HEK293 (cell line): ENCODE results near the gene TMTC1.

Source experiments
- CTCF ChIA-PET: fragments of 350-600 bp; formaldehyde crosslinking; extraction: SDS; loops from one replicate; lab custom pipeline; 2021; ENCODE audit warnings: antibody characterized with exemption; lab: Yijun Ruan, JAX
- POLR2A ChIA-PET: fragments of 300-600 bp; formaldehyde crosslinking; extraction: SDS; loops from one replicate; lab custom pipeline; 2020; ENCODE audit warnings: antibody characterized with exemption, inconsistent platforms; lab: Yijun Ruan, JAX
- H3K27ac ChIP-seq: fragments of 200-500 bp; sonication (Bioruptor generic); 2 replicates; pipeline ENCODE4 v1.5.1; 2014; ENCODE audit warnings: low read depth, low read length, control low read depth, inconsistent platforms; ENCODE audit errors: extremely low read depth
- H3K36me3 ChIP-seq, 2 experiments: fragments of 200-500 bp in 1 of 2; sonication (Bioruptor generic) in 1 of 2; 1 replicate in 1 of 2; 2 replicates in 1 of 2; pipeline ENCODE4 v1.5.1; 2014 to 2017; ENCODE audit warnings: inconsistent platforms in 2 of 2, low read length in 2 of 2; ENCODE audit not compliant: control insufficient read depth in 2 of 2, insufficient read depth in 1 of 2
- H3K4me1 ChIP-seq: fragments of 200-500 bp; sonication (Bioruptor generic); 2 replicates; pipeline ENCODE4 v1.5.1; 2014; ENCODE audit warnings: mild to moderate bottlenecking, low read length, inconsistent platforms; ENCODE audit not compliant: control insufficient read depth, insufficient read depth
- H3K4me3 ChIP-seq: 2 replicates; pipeline ENCODE4 v1.5.1; 2011; ENCODE audit warnings: low read depth, mild to moderate bottlenecking, control low read depth, low read length, moderate library complexity
- H3K9me3 ChIP-seq: fragments of 200-500 bp; sonication (Bioruptor generic); 2 replicates; pipeline ENCODE4 v1.5.1; 2014; ENCODE audit warnings: low read depth, low read length, inconsistent platforms; ENCODE audit not compliant: control insufficient read depth, insufficient read depth
- GLIS1 ChIP-seq: fragments of 450-650 bp; formaldehyde crosslinking; IDR thresholded peaks from 2 replicates; pipeline ENCODE4 v1.5.1; 2016; ENCODE audit warnings: missing biosample characterization, missing genetic modification characterization
- IKZF3 ChIP-seq: fragments of 450-650 bp; IDR thresholded peaks from 2 replicates; pipeline ENCODE4 v1.5.0; 2018; ENCODE audit warnings: missing biosample characterization, mild to moderate bottlenecking, missing genetic modification characterization, moderate library complexity
- OVOL3 ChIP-seq: fragments of 450-650 bp; formaldehyde crosslinking; IDR thresholded peaks from 2 replicates; pipeline ENCODE4 v1.5.1; 2016; ENCODE audit warnings: missing biosample characterization, missing genetic modification characterization
- SCRT2 ChIP-seq: fragments of 450-650 bp; formaldehyde crosslinking; IDR thresholded peaks from 2 replicates; pipeline ENCODE4 v1.5.1; 2016; ENCODE audit warnings: missing biosample characterization, missing genetic modification characterization
- ZBTB1 ChIP-seq: fragments of 450-650 bp; formaldehyde crosslinking; IDR thresholded peaks from 2 replicates; pipeline ENCODE4 v1.5.1; 2016; ENCODE audit warnings: missing biosample characterization, missing genetic modification characterization
- ZBTB20 ChIP-seq: fragments of 450-650 bp; formaldehyde crosslinking; IDR thresholded peaks from 2 replicates; pipeline ENCODE4 v1.5.1; 2016; ENCODE audit warnings: missing biosample characterization, missing genetic modification characterization
- ZBTB7A ChIP-seq: fragments of 450-650 bp; formaldehyde crosslinking; IDR thresholded peaks from 2 replicates; pipeline ENCODE4 v1.5.1; 2016; ENCODE audit warnings: low read depth, missing biosample characterization, missing genetic modification characterization
- ZBTB8A ChIP-seq: fragments of 450-650 bp; formaldehyde crosslinking; IDR thresholded peaks from 2 replicates; pipeline ENCODE4 v1.5.1; 2016; ENCODE audit warnings: missing biosample characterization, missing genetic modification characterization
- ZEB2 ChIP-seq: fragments of 450-650 bp; formaldehyde crosslinking; IDR thresholded peaks from 2 replicates; pipeline ENCODE4 v1.5.1; 2016; ENCODE audit warnings: missing biosample characterization, missing genetic modification characterization
- ZNF10 ChIP-seq: fragments of 450-650 bp; formaldehyde crosslinking; IDR thresholded peaks from 2 replicates; pipeline ENCODE4 v1.5.1; 2017; ENCODE audit warnings: missing biosample characterization, missing genetic modification characterization
- ZNF184 ChIP-seq: fragments of 450-650 bp; IDR thresholded peaks from 2 replicates; pipeline ENCODE4 v1.5.1; 2018; ENCODE audit warnings: missing biosample characterization, mild to moderate bottlenecking, missing genetic modification characterization
- ZNF221 ChIP-seq: fragments of 450-650 bp; formaldehyde crosslinking; IDR thresholded peaks from 2 replicates; pipeline ENCODE4 v1.5.1; 2017; ENCODE audit warnings: missing biosample characterization, missing genetic modification characterization, borderline replicate concordance
- ZNF239 ChIP-seq: fragments of 450-650 bp; formaldehyde crosslinking; IDR thresholded peaks from 2 replicates; pipeline ENCODE4 v1.5.1; 2016; ENCODE audit warnings: missing biosample characterization, missing genetic modification characterization
- ZNF341 ChIP-seq: fragments of 450-650 bp; formaldehyde crosslinking; IDR thresholded peaks from 2 replicates; pipeline ENCODE4; 2016; ENCODE audit warnings: low read depth, missing biosample characterization, missing genetic modification characterization
- ZNF350 ChIP-seq: fragments of 450-650 bp; formaldehyde crosslinking; IDR thresholded peaks from 2 replicates; pipeline ENCODE4 v1.5.0; 2017; ENCODE audit warnings: missing biosample characterization, mild to moderate bottlenecking, missing genetic modification characterization
- ZNF416 ChIP-seq: fragments of 450-650 bp; formaldehyde crosslinking; IDR thresholded peaks from 2 replicates; pipeline ENCODE4 v1.5.1; 2016; ENCODE audit warnings: missing biosample characterization, missing genetic modification characterization
- ZNF48 ChIP-seq: fragments of 450-650 bp; formaldehyde crosslinking; IDR thresholded peaks from 2 replicates; pipeline ENCODE4 v1.5.1; 2016; ENCODE audit warnings: missing biosample characterization, missing genetic modification characterization
- ZNF501 ChIP-seq: fragments of 450-650 bp; formaldehyde crosslinking; IDR thresholded peaks from 2 replicates; pipeline ENCODE4 v1.5.1; 2016; ENCODE audit warnings: missing biosample characterization, missing genetic modification characterization
- ZNF529 ChIP-seq: fragments of 450-650 bp; formaldehyde crosslinking; IDR thresholded peaks from 2 replicates; pipeline ENCODE4 v1.5.1; 2017; ENCODE audit warnings: missing genetic modification characterization, missing biosample characterization; ENCODE audit not compliant: insufficient replicate concordance
- ZNF571 ChIP-seq: fragments of 450-650 bp; formaldehyde crosslinking; IDR thresholded peaks from 2 replicates; pipeline ENCODE4 v1.5.0; 2017; ENCODE audit warnings: missing biosample characterization, missing genetic modification characterization
- ZNF600 ChIP-seq: fragments of 450-650 bp; formaldehyde crosslinking; IDR thresholded peaks from 2 replicates; pipeline ENCODE4 v1.5.1; 2016; ENCODE audit warnings: missing biosample characterization, missing genetic modification characterization
- ZNF629 ChIP-seq: fragments of 450-650 bp; formaldehyde crosslinking; IDR thresholded peaks from 2 replicates; pipeline ENCODE4 v1.5.1; 2017; ENCODE audit warnings: missing biosample characterization, missing genetic modification characterization
- ZNF670 ChIP-seq: fragments of 450-650 bp; formaldehyde crosslinking; IDR thresholded peaks from 2 replicates; pipeline ENCODE4 v1.5.1; 2016; ENCODE audit warnings: missing biosample characterization, missing genetic modification characterization, low read depth
- ZNF791 ChIP-seq: fragments of 450-650 bp; formaldehyde crosslinking; IDR thresholded peaks from 2 replicates; pipeline ENCODE4 v1.5.1; 2016; ENCODE audit warnings: missing biosample characterization, missing genetic modification characterization
- ZNF843 ChIP-seq: fragments of 450-650 bp; formaldehyde crosslinking; IDR thresholded peaks from 2 replicates; pipeline ENCODE4 v1.5.1; 2016; ENCODE audit warnings: missing biosample characterization, missing genetic modification characterization
- ZSCAN23 ChIP-seq: fragments of 450-650 bp; formaldehyde crosslinking; IDR thresholded peaks from 2 replicates; pipeline ENCODE4 v1.5.1; 2016; ENCODE audit warnings: missing biosample characterization, missing genetic modification characterization
- TF ChIP-seq, protein P1 (sequence below): fragments of 450-650 bp; IDR thresholded peaks from 2 replicates; pipeline ENCODE4 v1.5.1; 2018; ENCODE audit warnings: missing biosample characterization, missing genetic modification characterization
- TF ChIP-seq, protein P2 (sequence below): fragments of 450-650 bp; formaldehyde crosslinking; IDR thresholded peaks from 2 replicates; pipeline ENCODE4 v1.5.1; 2016; ENCODE audit warnings: missing biosample characterization, missing genetic modification characterization

The TMTC1 gene

DNA sequence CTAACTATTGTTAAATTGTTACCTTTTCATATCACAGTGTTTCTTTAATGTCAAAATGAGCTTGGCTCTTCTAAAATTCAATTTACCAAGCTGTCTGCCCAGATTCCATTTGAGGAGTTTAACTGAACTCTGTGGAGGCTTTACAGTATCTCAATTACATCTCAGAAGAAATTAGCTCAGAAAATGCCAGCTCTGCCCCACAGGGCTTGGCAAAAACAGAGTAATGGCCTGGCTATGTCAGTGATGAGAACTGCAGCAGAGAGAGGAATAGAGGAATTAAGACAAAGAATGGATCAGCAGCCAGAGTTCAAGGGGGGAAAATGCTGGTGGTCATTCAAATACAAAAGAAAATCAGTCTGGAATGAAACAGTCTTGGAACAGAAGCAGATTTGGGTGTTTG lies 15.8 kb upstream of the TMTC1 start:
- ChIA-PET CTCF (interaction anchor here (1.1 kb wide), 1 partner anchor 12 kb away, joined by 3 read pairs; no protein-coding TSS in a partner anchor), POLR2A (no interaction called here)
- Histone ChIP-seq H3K9me3 (no peaks in the 10 kb centered on the region), H3K27ac (no peak overlapping the region), H3K36me3 (no peaks in the 10 kb centered on the region), H3K4me1 (peaks cover 6% of the 10 kb centered on the region), H3K4me3 (no peak overlapping the region)
- TF ChIP-seq GLIS1 (tag by site-specific recombination), result peak; percentile 37; the same call in 1 of the 2 replicates
- no peak for TF ChIP-seq ZNF416 (tag by site-specific recombination)

DNA sequence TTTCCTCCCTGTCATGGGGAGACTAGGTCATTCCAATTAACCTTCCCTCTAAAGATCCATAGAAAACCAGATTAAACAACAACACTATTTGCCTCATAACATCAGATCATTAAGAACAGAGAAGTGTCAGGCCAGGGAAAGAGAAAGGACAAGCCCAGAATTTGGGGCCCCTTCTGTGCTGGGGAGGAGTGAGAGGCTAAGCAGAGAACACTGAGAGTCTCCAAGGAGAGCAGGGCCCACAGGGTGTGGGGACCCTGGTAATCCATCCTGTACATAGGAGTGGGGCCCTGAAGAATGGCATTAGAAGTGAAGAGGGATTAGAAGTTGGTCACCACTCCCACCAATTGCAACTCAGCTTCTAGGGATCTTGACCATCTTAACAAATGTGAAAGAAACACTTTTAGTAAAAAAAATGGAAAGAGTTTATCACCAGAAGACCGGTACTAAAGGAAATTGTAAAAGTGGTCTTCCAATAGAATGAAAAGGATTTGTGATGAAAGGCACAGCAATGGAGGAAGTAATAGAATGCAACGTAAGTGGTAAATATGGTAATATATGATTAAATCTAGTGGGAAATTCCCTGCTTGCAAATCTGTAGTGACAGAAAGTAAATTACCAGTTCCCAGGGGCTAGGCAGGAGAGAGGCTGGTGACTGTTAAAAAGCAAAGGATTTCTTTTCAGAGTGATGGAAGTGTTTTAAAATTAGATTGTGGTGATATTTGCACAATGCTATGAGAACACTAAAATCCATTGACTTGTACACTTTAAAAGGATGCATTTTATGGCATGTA lies 14.0 kb upstream of the TMTC1 start:
- no peak overlapping the region for H3K4me3 ChIP-seq
- peaks cover 6% of the 10 kb centered on the region for H3K4me1 ChIP-seq
- H3K9me3 ChIP-seq, result no peaks in the 10 kb centered on the region
- TF ChIP-seq ZBTB20 (tag by site-specific recombination), result peak; percentile 42; the same call in 1 of the 2 replicates
- no peak for TF ChIP-seq SCRT2 (tag by site-specific recombination)
- TF ChIP-seq ZNF670, result no peak
- H3K27ac ChIP-seq, result no peak overlapping the region
- ChIA-PET CTCF (no interaction called here), POLR2A (no interaction called here)
- H3K36me3 ChIP-seq, result no peaks in the 10 kb centered on the region

DNA sequence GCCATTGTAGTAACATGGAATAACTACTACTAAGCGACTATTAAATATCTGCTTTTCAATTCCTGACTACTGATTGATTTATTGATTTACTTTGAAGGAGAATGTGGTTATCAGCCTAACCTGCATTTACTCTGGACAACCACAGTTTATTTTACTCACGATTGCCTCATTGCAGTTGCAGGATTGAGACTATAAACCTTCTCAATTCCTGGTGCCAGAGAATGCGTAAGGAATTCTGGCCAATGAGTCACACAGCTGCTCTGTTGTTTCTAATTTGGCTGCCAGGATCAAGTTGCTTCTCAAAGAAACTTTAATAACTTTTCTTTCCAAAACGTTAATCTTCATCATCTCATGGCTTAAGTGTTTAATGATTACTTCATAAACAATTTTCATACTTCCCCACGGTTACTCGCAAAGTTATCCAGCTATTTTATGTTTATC lies 13.1 kb upstream of the TMTC1 start:
- peaks cover 6% of the 10 kb centered on the region for H3K4me1 ChIP-seq
- no peak overlapping the region for H3K4me3 ChIP-seq
- H3K36me3 ChIP-seq, result no peaks in the 10 kb centered on the region
- POLR2A ChIA-PET, result no interaction called here
- H3K27ac ChIP-seq, result no peak overlapping the region
- CTCF ChIA-PET, result interaction anchor here (0.7 kb wide), 1 partner anchor 111 kb away, joined by 4 read pairs; no protein-coding TSS in a partner anchor
- H3K9me3 ChIP-seq, result no peaks in the 10 kb centered on the region
- TF ChIP-seq ZNF341 (no peak), ZNF529 (tag by site-specific recombination) (peak; percentile 43), ZNF600 (peak; percentile 53; the same call in 1 of the 2 replicates), ZNF571 (no peak), ZBTB8A (tag by site-specific recombination) (no peak), ZEB2 (tag by site-specific recombination) (peak; percentile 92), ZNF629 (tag by site-specific recombination) (peak; percentile 83), ZSCAN23 (tag by site-specific recombination) (no peak), ZNF501 (peak; percentile 52; the same call in 1 of the 2 replicates), ZNF350 (tag by site-specific recombination) (no peak), ZNF239 (tag by site-specific recombination) (no peak), OVOL3 (no peak), ZNF791 (tag by site-specific recombination) (no peak), ZNF843 (tag by site-specific recombination) (peak; percentile 67; the same call in 1 of the 2 replicates), ZNF48 (tag by site-specific recombination) (no peak), IKZF3 (tag by site-specific recombination) (peak; percentile 44; the same call in 1 of the 2 replicates), ZNF184 (tag by site-specific recombination) (peak; percentile 42), ZBTB7A (tag by site-specific recombination) (no peak), ZNF10 (tag by site-specific recombination) (no peak), ZNF221 (tag by site-specific recombination) (no peak), ZBTB1 (tag by site-specific recombination) (no peak)
- TF ChIP-seq, protein P1, sequence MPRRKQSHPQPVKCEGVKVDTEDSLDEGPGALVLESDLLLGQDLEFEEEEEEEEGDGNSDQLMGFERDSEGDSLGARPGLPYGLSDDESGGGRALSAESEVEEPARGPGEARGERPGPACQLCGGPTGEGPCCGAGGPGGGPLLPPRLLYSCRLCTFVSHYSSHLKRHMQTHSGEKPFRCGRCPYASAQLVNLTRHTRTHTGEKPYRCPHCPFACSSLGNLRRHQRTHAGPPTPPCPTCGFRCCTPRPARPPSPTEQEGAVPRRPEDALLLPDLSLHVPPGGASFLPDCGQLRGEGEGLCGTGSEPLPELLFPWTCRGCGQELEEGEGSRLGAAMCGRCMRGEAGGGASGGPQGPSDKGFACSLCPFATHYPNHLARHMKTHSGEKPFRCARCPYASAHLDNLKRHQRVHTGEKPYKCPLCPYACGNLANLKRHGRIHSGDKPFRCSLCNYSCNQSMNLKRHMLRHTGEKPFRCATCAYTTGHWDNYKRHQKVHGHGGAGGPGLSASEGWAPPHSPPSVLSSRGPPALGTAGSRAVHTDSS (tag by site-specific recombination), result 0 out of 2 replicates have a peak, but pooled peaks have one; percentile 47
- TF ChIP-seq, protein P2, sequence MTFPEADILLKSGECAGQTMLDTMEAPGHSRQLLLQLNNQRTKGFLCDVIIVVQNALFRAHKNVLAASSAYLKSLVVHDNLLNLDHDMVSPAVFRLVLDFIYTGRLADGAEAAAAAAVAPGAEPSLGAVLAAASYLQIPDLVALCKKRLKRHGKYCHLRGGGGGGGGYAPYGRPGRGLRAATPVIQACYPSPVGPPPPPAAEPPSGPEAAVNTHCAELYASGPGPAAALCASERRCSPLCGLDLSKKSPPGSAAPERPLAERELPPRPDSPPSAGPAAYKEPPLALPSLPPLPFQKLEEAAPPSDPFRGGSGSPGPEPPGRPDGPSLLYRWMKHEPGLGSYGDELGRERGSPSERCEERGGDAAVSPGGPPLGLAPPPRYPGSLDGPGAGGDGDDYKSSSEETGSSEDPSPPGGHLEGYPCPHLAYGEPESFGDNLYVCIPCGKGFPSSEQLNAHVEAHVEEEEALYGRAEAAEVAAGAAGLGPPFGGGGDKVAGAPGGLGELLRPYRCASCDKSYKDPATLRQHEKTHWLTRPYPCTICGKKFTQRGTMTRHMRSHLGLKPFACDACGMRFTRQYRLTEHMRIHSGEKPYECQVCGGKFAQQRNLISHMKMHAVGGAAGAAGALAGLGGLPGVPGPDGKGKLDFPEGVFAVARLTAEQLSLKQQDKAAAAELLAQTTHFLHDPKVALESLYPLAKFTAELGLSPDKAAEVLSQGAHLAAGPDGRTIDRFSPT, result peak; percentile 42; the same call in 1 of the 2 replicates
